Caco-2 (cell line): Measurements from ENCODE around the gene RASGEF1C. TPM values are rescaled to one million over a fixed set of nuclear protein-coding genes. Genes with fewer than 3 reads are reported as not detected.

Experiments
- BruUV-seq: library from RNA; stranded (reverse); fragments of 400-500 nt; replicated peaks from 2 replicates; lab custom pipeline; 2021; lab: Mats Ljungman, UMichigan
- CTCF ChIA-PET: fragments of 300-600 bp; sonication (Branson Sonifier 250); formaldehyde crosslinking; loops from one replicate; lab custom pipeline; 2022; ENCODE audit warnings: antibody characterized with exemption; lab: Charles Lee
- POLR2A ChIA-PET: fragments of 300-600 bp; sonication (Branson Sonifier 250); formaldehyde crosslinking; loops from one replicate; lab custom pipeline; 2022; ENCODE audit warnings: antibody characterized with exemption; lab: Charles Lee
- DNase-seq, 2 experiments: peaks; one replicate each; pipeline versions ENCODE4 v3.0.0 to v3.0.0-alpha.2; 2020 to 2022
- H3K27me3 ChIP-seq: replicated peaks from 2 replicates; pipeline ENCODE4 v1.6.0; 2011; ENCODE audit warnings: low read length; ENCODE audit not compliant: control insufficient read depth, insufficient read depth
- H3K36me3 ChIP-seq: 2 replicates; pipeline ENCODE4 v1.5.1; 2011; ENCODE audit warnings: low read length; ENCODE audit not compliant: control insufficient read depth, insufficient read depth
- H3K4me1 ChIP-seq: fragments of 250-450 bp; sonication (Bioruptor Pico); 2 replicates; pipeline ENCODE4 v1.5.1; 2020; ENCODE audit warnings: mild to moderate bottlenecking
- H3K4me3 ChIP-seq: 2 replicates; pipeline ENCODE4 v1.5.1; 2011; ENCODE audit warnings: low read depth, mild to moderate bottlenecking, control low read depth, low read length
- H3K9me3 ChIP-seq: fragments of 250-450 bp; sonication (Bioruptor Pico); 2 replicates; pipeline ENCODE4 v1.5.1; 2020; ENCODE audit warnings: mild to moderate bottlenecking, moderate library complexity
- H3K27ac Mint-ChIP-seq: one replicate; pipeline ENCODE4 v1.8.0; 2022; ENCODE audit warnings: mixed read lengths; ENCODE audit not compliant: unreplicated experiment
- H3K27me3 Mint-ChIP-seq: one replicate; pipeline ENCODE4 v1.8.0; 2022; ENCODE audit warnings: mixed read lengths; ENCODE audit not compliant: insufficient read depth, unreplicated experiment
- H3K36me3 Mint-ChIP-seq: one replicate; pipeline ENCODE4 v1.8.0; 2022; ENCODE audit warnings: mild to moderate bottlenecking, mixed read lengths; ENCODE audit not compliant: insufficient read depth, unreplicated experiment
- H3K4me1 Mint-ChIP-seq: one replicate; pipeline ENCODE4 v1.8.0; 2022; ENCODE audit warnings: low read depth, mixed read lengths; ENCODE audit not compliant: unreplicated experiment
- H3K4me3 Mint-ChIP-seq: one replicate; pipeline ENCODE4 v1.8.0; 2022; ENCODE audit warnings: mild to moderate bottlenecking, moderate library complexity, mixed read lengths; ENCODE audit not compliant: unreplicated experiment
- H3K9me3 Mint-ChIP-seq: one replicate; pipeline ENCODE4 v1.8.0; 2022; ENCODE audit warnings: mixed read lengths; ENCODE audit not compliant: unreplicated experiment
- CTCF ChIP-seq, 2 experiments: fragments of 200-600 bp in 1 of 2; IDR thresholded peaks; 1 replicate in 1 of 2; 2 replicates in 1 of 2; pipeline versions ENCODE4 v1.5.1 to v1.8.0; 2011 to 2022; ENCODE audit warnings: antibody characterized with exemption in 1 of 2, control low read depth in 1 of 2, inconsistent platforms in 1 of 2, low read depth in 1 of 2, low read length in 1 of 2, mild to moderate bottlenecking in 1 of 2, moderate library complexity in 1 of 2; ENCODE audit not compliant: insufficient read depth in 1 of 2, severe bottlenecking in 1 of 2, unreplicated experiment in 1 of 2
- intact Hi-C: fragments of 100-400 bp; cut with micrococcal nuclease; formaldehyde crosslinking; loops from one replicate; pipeline ENCODE4 v1.10.0; 2022; ENCODE audit not compliant: unreplicated experiment
- total RNA-seq: library from RNA; stranded (reverse); gene quantifications from 2 replicates; pipeline ENCODE4 v1.2.3, GENCODE V29; 2022

Gene RASGEF1C
- total RNA-seq, 1 experiment from 2014 or later: not detected

DNA sequence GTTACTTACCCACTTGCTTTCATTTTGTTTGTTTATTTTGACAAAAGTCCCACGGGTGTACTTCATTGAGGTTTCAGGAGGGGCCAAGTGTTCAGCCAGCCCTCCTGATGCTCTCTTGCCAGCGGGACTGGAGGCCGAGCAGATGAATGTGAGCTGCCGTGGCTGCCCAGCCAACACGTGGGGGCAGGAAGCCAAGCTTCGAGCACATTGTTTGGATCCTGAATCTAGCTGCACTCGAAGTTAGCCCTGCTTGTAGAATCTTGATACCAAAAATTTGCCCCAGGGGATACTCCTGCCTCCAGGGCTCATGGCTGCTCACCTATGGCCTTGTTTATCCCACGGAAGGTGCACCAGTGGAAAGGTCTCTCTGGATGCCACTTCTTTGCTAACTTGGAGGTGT is 49.3 kb downstream of the RASGEF1C start:
- ChIA-PET POLR2A (no interaction called here), CTCF (no interaction called here)
- Mint-ChIP-seq H3K27ac (no peak overlapping the region), H3K9me3 (no peaks in the 10 kb centered on the region), H3K4me1 (no peaks in the 10 kb centered on the region), H3K36me3 (no peaks in the 10 kb centered on the region), H3K4me3 (no peak overlapping the region), H3K27me3 (peaks cover 30% of the 10 kb centered on the region)
- no peaks in the 10 kb centered on the region; the same call in 1 of the 2 replicates for H3K27me3 ChIP-seq
- H3K9me3 ChIP-seq: no peaks in the 10 kb centered on the region
- no peak overlapping the region for H3K4me3 ChIP-seq
- no peaks in the 10 kb centered on the region for H3K36me3 ChIP-seq
- intact Hi-C loops: no loop called here
- no peak for DNase-seq
- H3K4me1 ChIP-seq: no peaks in the 10 kb centered on the region
- TF ChIP-seq CTCF (IDR thresholded peaks at IDR 0.05; ENCODE audit: insufficient read depth in 1 of 2, low read depth in 1 of 2, low read length in 1 of 2, severe bottlenecking in 1 of 2, unreplicated experiment in 1 of 2): no peak
- BruUV-seq: no TSS peak

DNA sequence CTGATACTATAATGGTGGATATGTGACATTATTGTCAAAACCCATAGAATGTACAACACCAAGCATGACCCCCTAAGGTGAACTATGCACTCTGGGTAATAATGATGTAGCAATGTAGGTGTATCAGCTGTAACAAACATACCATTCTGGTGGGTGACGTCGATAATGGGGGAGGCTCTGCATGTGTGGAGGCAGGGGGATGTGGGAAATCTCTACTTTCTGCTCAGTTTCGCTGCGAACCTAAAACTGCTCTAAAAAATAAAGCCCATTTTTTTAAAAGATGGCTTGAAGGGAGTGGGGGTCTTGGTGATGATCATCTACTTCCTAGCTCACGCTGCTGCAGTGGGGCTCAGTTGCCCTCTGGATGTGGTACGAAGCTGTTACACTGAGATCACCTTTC is 51.1 kb downstream of the RASGEF1C start:
- H3K9me3 Mint-ChIP-seq: peaks cover 10% of the 10 kb centered on the region
- CTCF ChIA-PET: no interaction called here
- no peak for TF ChIP-seq CTCF (IDR thresholded peaks at IDR 0.05; ENCODE audit: insufficient read depth in 1 of 2, low read depth in 1 of 2, low read length in 1 of 2, severe bottlenecking in 1 of 2, unreplicated experiment in 1 of 2)

GRCh38 chr5:180156141-180156540 is 52.9 kb downstream of the RASGEF1C start:
- Mint-ChIP-seq H3K4me3 (no peak overlapping the region), H3K27me3 (peaks cover 23% of the 10 kb centered on the region), H3K4me1 (no peaks in the 10 kb centered on the region), H3K27ac (no peak overlapping the region), H3K9me3 (peaks cover 10% of the 10 kb centered on the region), H3K36me3 (no peaks in the 10 kb centered on the region)
- H3K4me3 ChIP-seq: no peak overlapping the region
- ChIA-PET CTCF (no interaction called here), POLR2A (no interaction called here)
- intact Hi-C loops: no loop called here
- no peaks in the 10 kb centered on the region for H3K36me3 ChIP-seq
- DNase-seq: no peak
- no peaks in the 10 kb centered on the region for H3K4me1 ChIP-seq
- H3K9me3 ChIP-seq: no peaks in the 10 kb centered on the region
- no peak for TF ChIP-seq CTCF (IDR thresholded peaks at IDR 0.05; ENCODE audit: insufficient read depth in 1 of 2, low read depth in 1 of 2, low read length in 1 of 2, severe bottlenecking in 1 of 2, unreplicated experiment in 1 of 2)
- BruUV-seq: no TSS peak
- H3K27me3 ChIP-seq: no peaks in the 10 kb centered on the region

More for the DNA sequence above, 51.1 kb downstream of the RASGEF1C start:
- peaks cover 23% of the 10 kb centered on the region for H3K27me3 Mint-ChIP-seq
- H3K36me3 Mint-ChIP-seq: no peaks in the 10 kb centered on the region
- POLR2A ChIA-PET: no interaction called here
- H3K4me3 Mint-ChIP-seq: no peak overlapping the region
- H3K9me3 ChIP-seq: no peaks in the 10 kb centered on the region
- BruUV-seq: no TSS peak
- no peak overlapping the region for H3K4me3 ChIP-seq
- no peaks in the 10 kb centered on the region for H3K4me1 Mint-ChIP-seq
- H3K27ac Mint-ChIP-seq: no peak overlapping the region
- no peak for DNase-seq
- no peaks in the 10 kb centered on the region for H3K4me1 ChIP-seq
- intact Hi-C loops: no loop called here
- no peaks in the 10 kb centered on the region for H3K36me3 ChIP-seq
- H3K27me3 ChIP-seq: no peaks in the 10 kb centered on the region; the same call in 1 of the 2 replicates
